IMR-90 (cell line): ENCODE results near the gene CYS1. TPM values are rescaled to one million over a fixed set of nuclear protein-coding genes. Genes with fewer than 3 reads are reported as not detected.

Experiments used
- ATAC-seq: fragments of 200-7000 bp; cut with Tn5 transposase; 2 replicates; pipeline ENCODE4 v1.9.1; 2020; ENCODE audit warnings: low read depth, mild to moderate bottlenecking, moderate library complexity
- BruUV-seq: library from RNA; stranded (reverse); fragments of 400-500 nt; replicated peaks from 2 replicates; lab custom pipeline; 2021; lab: Mats Ljungman, UMichigan
- CTCF ChIA-PET: fragments of 300-600 bp; formaldehyde crosslinking; extraction: SDS; loops from one replicate; lab custom pipeline; 2021; ENCODE audit warnings: antibody characterized with exemption; lab: Yijun Ruan, JAX
- POLR2A ChIA-PET: fragments of 300-600 bp; sonication (Branson Sonifier 250); formaldehyde crosslinking; loops from one replicate; lab custom pipeline; 2022; ENCODE audit warnings: antibody characterized with exemption; ENCODE audit not compliant: unreplicated experiment; lab: Charles Lee
- DNase-seq: peaks from one replicate; pipeline ENCODE4 v3.0.0; 2013
- H2AFZ ChIP-seq: replicated peaks from 2 replicates; pipeline ENCODE3; 2013; ENCODE audit warnings: low read length, mild to moderate bottlenecking; ENCODE audit not compliant: poor library complexity
- H2AK5ac ChIP-seq: 2 replicates; pipeline ENCODE4 v1.6.1; 2013; ENCODE audit warnings: low read depth, low read length, inconsistent platforms
- H2AK9ac ChIP-seq: replicated peaks from 2 replicates; pipeline ENCODE3; 2013; ENCODE audit warnings: mild to moderate bottlenecking, low read depth, low read length, moderate library complexity; ENCODE audit not compliant: poor library complexity
- H2BK120ac ChIP-seq: 2 replicates; pipeline ENCODE4 v1.6.1; 2013; ENCODE audit warnings: low read depth, low read length, inconsistent platforms
- H2BK15ac ChIP-seq: 3 replicates; pipeline ENCODE4 v1.6.1; 2013; ENCODE audit warnings: low read depth, low read length, inconsistent platforms
- H2BK20ac ChIP-seq: 2 replicates; pipeline ENCODE4 v1.6.1; 2013; ENCODE audit warnings: low read depth, mild to moderate bottlenecking, inconsistent platforms, low read length, moderate library complexity
- H2BK5ac ChIP-seq: 2 replicates; pipeline ENCODE4 v1.6.1; 2013; ENCODE audit warnings: mild to moderate bottlenecking, low read depth, low read length, inconsistent platforms; ENCODE audit not compliant: poor library complexity, severe bottlenecking
- H3K14ac ChIP-seq: replicated peaks from 2 replicates; pipeline ENCODE4 v1.6.1; 2013; ENCODE audit warnings: low read depth, low read length, inconsistent platforms
- H3K18ac ChIP-seq: 2 replicates; pipeline ENCODE4 v1.6.1; 2013; ENCODE audit warnings: low read depth, low read length, control low read depth
- H3K23ac ChIP-seq: 2 replicates; pipeline ENCODE4 v1.6.1; 2013; ENCODE audit warnings: low read depth, low read length, inconsistent platforms
- H3K27ac ChIP-seq: 2 replicates; pipeline ENCODE4 v1.5.1; 2013; ENCODE audit warnings: mild to moderate bottlenecking, control low read depth, low read length; ENCODE audit not compliant: insufficient read depth
- H3K27me3 ChIP-seq: 2 replicates; pipeline ENCODE4 v1.6.1; 2013; ENCODE audit warnings: low read length; ENCODE audit not compliant: control insufficient read depth, insufficient read depth
- H3K36me3 ChIP-seq: 2 replicates; pipeline ENCODE4 v1.6.1; 2013; ENCODE audit warnings: low read length, mixed read lengths; ENCODE audit not compliant: control insufficient read depth, insufficient read depth
- H3K4ac ChIP-seq: 2 replicates; pipeline ENCODE4 v1.6.1; 2013; ENCODE audit warnings: low read depth, low read length, inconsistent platforms
- H3K4me1 ChIP-seq: 2 replicates; pipeline ENCODE4 v1.6.1; 2013; ENCODE audit warnings: low read length, mixed read lengths; ENCODE audit not compliant: control insufficient read depth, insufficient read depth
- H3K4me2 ChIP-seq: 2 replicates; pipeline ENCODE4 v1.6.1; 2013; ENCODE audit warnings: low read depth, mild to moderate bottlenecking, control low read depth, low read length, moderate library complexity
- H3K4me3 ChIP-seq: 2 replicates; pipeline ENCODE4 v1.5.1; 2013; ENCODE audit warnings: low read depth, mild to moderate bottlenecking, control low read depth, low read length, moderate library complexity; ENCODE audit not compliant: insufficient read depth
- H3K56ac ChIP-seq: 2 replicates; pipeline ENCODE4 v1.6.1; 2013; ENCODE audit warnings: low read length, inconsistent platforms; ENCODE audit not compliant: insufficient read depth; ENCODE audit errors: extremely low read depth
- H3K79me1 ChIP-seq, 2 experiments: 2 replicates each; pipeline ENCODE4 v1.6.1; 2013; ENCODE audit warnings: low read length in 2 of 2, inconsistent platforms in 1 of 2, low read depth in 1 of 2
- H3K9ac ChIP-seq: 2 replicates; pipeline ENCODE4 v1.6.1; 2013; ENCODE audit warnings: low read depth, low read length, control low read depth
- H3K9me1 ChIP-seq: 2 replicates; pipeline ENCODE4 v1.6.1; 2013; ENCODE audit warnings: low read length, inconsistent platforms; ENCODE audit not compliant: insufficient read depth
- H3K9me3 ChIP-seq: 2 replicates; pipeline ENCODE4 v1.6.1; 2013; ENCODE audit warnings: low read length; ENCODE audit not compliant: control insufficient read depth, insufficient read depth
- H4K20me1 ChIP-seq: 2 replicates; pipeline ENCODE4 v1.6.1; 2013; ENCODE audit warnings: low read length, inconsistent platforms; ENCODE audit not compliant: insufficient read depth
- H4K5ac ChIP-seq: 2 replicates; pipeline ENCODE4 v1.6.1; 2013; ENCODE audit warnings: mild to moderate bottlenecking, low read depth, low read length, control low read depth
- H4K8ac ChIP-seq, 2 experiments: 2 replicates each; pipeline ENCODE4 v1.6.1; 2013; ENCODE audit warnings: low read depth in 2 of 2, low read length in 2 of 2, control low read depth in 1 of 2, inconsistent platforms in 1 of 2
- H4K91ac ChIP-seq: 2 replicates; pipeline ENCODE4 v1.6.1; 2013; ENCODE audit warnings: low read depth, low read length, inconsistent platforms; ENCODE audit not compliant: insufficient read depth
- BHLHE40 ChIP-seq: fragments of 150-350 bp; IDR thresholded peaks from 2 replicates; pipeline ENCODE4 v1.6.1; 2016; ENCODE audit warnings: mild to moderate bottlenecking, low read depth, low read length
- CEBPB ChIP-seq: IDR thresholded peaks from 2 replicates; pipeline ENCODE4 v1.6.1; 2012; ENCODE audit warnings: low read depth, low read length, improper control_type of control experiment
- CHD1 ChIP-seq: IDR thresholded peaks from 2 replicates; pipeline ENCODE4 v1.6.1; 2012; ENCODE audit warnings: low read depth, low read length, improper control_type of control experiment
- ELK1 ChIP-seq: fragments of 150-350 bp; IDR thresholded peaks from 2 replicates; pipeline ENCODE4 v1.6.1; 2016; ENCODE audit warnings: low read depth, mild to moderate bottlenecking, low read length, moderate library complexity, borderline replicate concordance
- FOS ChIP-seq: fragments of 150-350 bp; IDR thresholded peaks from 2 replicates; pipeline ENCODE4 v1.6.1; 2016; ENCODE audit warnings: low read depth, low read length
- MAFK ChIP-seq: IDR thresholded peaks from 2 replicates; pipeline ENCODE4 v1.6.1; 2012; ENCODE audit warnings: low read depth, low read length, improper control_type of control experiment
- MAZ ChIP-seq: IDR thresholded peaks from 2 replicates; pipeline ENCODE4 v1.6.1; 2012; ENCODE audit warnings: low read depth, mild to moderate bottlenecking, low read length, improper control_type of control experiment, moderate library complexity, borderline replicate concordance
- MXI1 ChIP-seq: IDR thresholded peaks from 2 replicates; pipeline ENCODE4 v1.6.1; 2012; ENCODE audit warnings: low read depth, mild to moderate bottlenecking, low read length, moderate library complexity, borderline replicate concordance
- NFE2L2 ChIP-seq: fragments of 150-350 bp; IDR thresholded peaks from 2 replicates; pipeline ENCODE4 v1.6.1; 2016; ENCODE audit warnings: low read depth, mild to moderate bottlenecking, low read length
- POLR2A ChIP-seq: IDR thresholded peaks from 2 replicates; pipeline ENCODE4 v1.6.1; 2012; ENCODE audit warnings: mild to moderate bottlenecking, low read depth, low read length
- RAD21 ChIP-seq: IDR thresholded peaks from 2 replicates; pipeline ENCODE4 v1.6.1; 2012; ENCODE audit warnings: low read length, improper control_type of control experiment
- RCOR1 ChIP-seq: IDR thresholded peaks from 2 replicates; pipeline ENCODE4 v1.6.1; 2012; ENCODE audit warnings: mild to moderate bottlenecking, low read length, improper control_type of control experiment; ENCODE audit not compliant: insufficient replicate concordance
- RFX5 ChIP-seq: IDR thresholded peaks from 2 replicates; pipeline ENCODE4 v1.8.0; 2012; ENCODE audit warnings: low read depth, mild to moderate bottlenecking, low read length, moderate library complexity
- SMC3 ChIP-seq: fragments of 150-350 bp; IDR thresholded peaks from 2 replicates; pipeline ENCODE4 v1.6.1; 2016; ENCODE audit warnings: low read depth, mild to moderate bottlenecking, antibody characterized with exemption, low read length, moderate library complexity
- WGBS, 2 experiments: methylation state at CpG; one replicate each; pipeline versions ENCODE4 v1.1.5 to v1.1.7; 2013; ENCODE audit warnings: missing lambda C conversion rate in 2 of 2; ENCODE audit not compliant: insufficient read length in 1 of 2; ENCODE audit errors: extremely low coverage in 2 of 2; 5-methylcytosine and 5-hydroxymethylcytosine counted together
- dilution Hi-C: fragments of 300-500 bp; cut with HindIII; formaldehyde crosslinking; loops from one replicate; pipeline ENCODE4 v1.14.3; 2018; ENCODE audit warnings: low sequenced_read_pairs; ENCODE audit not compliant: unreplicated experiment
- in situ Hi-C: fragments of 300-500 bp; cut with MboI; formaldehyde crosslinking; loops from 3 replicates; pipeline ENCODE4 v1.14.3; 2019; ENCODE audit warnings: low sequenced_read_pairs, inconsistent platforms, mixed read lengths
- intact Hi-C: fragments of 100-400 bp; cut with micrococcal nuclease; formaldehyde crosslinking; loops from 2 replicates; pipeline ENCODE4 v1.10.0; 2022
- polyA plus RNA-seq, 3 experiments: library from polyadenylated mRNA; depleted of rRNA; stranded (reverse); fragments of >200 nt; gene quantifications; 2 replicates each; pipeline ENCODE4 v1.2.3, GENCODE V29; 2012; ENCODE audit warnings: low replicate concordance in 1 of 3
- total RNA-seq: library from RNA; depleted of rRNA; stranded (reverse); fragments of >200 nt; gene quantifications from 2 replicates; pipeline ENCODE4 v1.2.3, GENCODE V29; 2012
- TF ChIP-seq, protein P1 (sequence below): conservative IDR thresholded peaks from 2 replicates; pipeline ENCODE4 v1.5.1; 2012; ENCODE audit warnings: mild to moderate bottlenecking, low read depth, low read length, improper control_type of control experiment
- TF ChIP-seq, protein P2 (sequence below): fragments of 150-350 bp; IDR thresholded peaks from 2 replicates; pipeline ENCODE4 v1.6.1; 2017; ENCODE audit warnings: mild to moderate bottlenecking, antibody characterized with exemption, low read length, low read depth

The CYS1 gene
- total and polyA plus RNA-seq, 2 of the 4 experiments (the other 2 are of a cell fraction) = under 0.01 to 0.12 TPM

GRCh38 chr2:10016802-10017258 is 63.4 kb downstream of the CYS1 start:
- Histone ChIP-seq H3K4me3 (no peak overlapping the region), H3K9me3 (peaks cover 5% of the 10 kb centered on the region), H2BK20ac (no peak overlapping the region), H3K4me2 (no peak overlapping the region), H3K79me1 (no peaks in the 10 kb centered on the region), H3K23ac (no peak overlapping the region), H2AK9ac (no peak overlapping the region), H2BK15ac (no peak overlapping the region), H3K4ac (no peak overlapping the region), H3K9me1 (0 out of 2 replicates have a peak, but pooled peaks cover 6% of the 10 kb centered on the region), H3K27ac (no peak overlapping the region), H2AK5ac (no peak overlapping the region), H4K20me1 (no peaks in the 10 kb centered on the region), H4K8ac (no peak overlapping the region), H2BK5ac (no peak overlapping the region), H2BK120ac (no peak overlapping the region), H4K91ac (no peak overlapping the region), H3K27me3 (peaks cover 7% of the 10 kb centered on the region; the same call in 1 of the 2 replicates), H3K4me1 (peaks cover 2% of the 10 kb centered on the region; the same call in 1 of the 2 replicates), H2AFZ (no peak overlapping the region), H3K9ac (no peak overlapping the region), H3K14ac (no peak overlapping the region), H3K56ac (no peak overlapping the region), H4K5ac (no peak overlapping the region), H3K36me3 (no peaks in the 10 kb centered on the region), H3K18ac (no peak overlapping the region)
- TF ChIP-seq MAFK (no peak), FOS (no peak), ELK1 (no peak), RFX5 (no peak), MXI1 (no peak), CHD1 (no peak), BHLHE40 (no peak), RAD21 (no peak), POLR2A (no peak), RCOR1 (no peak), CEBPB (no peak), MAZ (no peak), SMC3 (no peak), NFE2L2 (no peak)
- TF ChIP-seq, protein P1, sequence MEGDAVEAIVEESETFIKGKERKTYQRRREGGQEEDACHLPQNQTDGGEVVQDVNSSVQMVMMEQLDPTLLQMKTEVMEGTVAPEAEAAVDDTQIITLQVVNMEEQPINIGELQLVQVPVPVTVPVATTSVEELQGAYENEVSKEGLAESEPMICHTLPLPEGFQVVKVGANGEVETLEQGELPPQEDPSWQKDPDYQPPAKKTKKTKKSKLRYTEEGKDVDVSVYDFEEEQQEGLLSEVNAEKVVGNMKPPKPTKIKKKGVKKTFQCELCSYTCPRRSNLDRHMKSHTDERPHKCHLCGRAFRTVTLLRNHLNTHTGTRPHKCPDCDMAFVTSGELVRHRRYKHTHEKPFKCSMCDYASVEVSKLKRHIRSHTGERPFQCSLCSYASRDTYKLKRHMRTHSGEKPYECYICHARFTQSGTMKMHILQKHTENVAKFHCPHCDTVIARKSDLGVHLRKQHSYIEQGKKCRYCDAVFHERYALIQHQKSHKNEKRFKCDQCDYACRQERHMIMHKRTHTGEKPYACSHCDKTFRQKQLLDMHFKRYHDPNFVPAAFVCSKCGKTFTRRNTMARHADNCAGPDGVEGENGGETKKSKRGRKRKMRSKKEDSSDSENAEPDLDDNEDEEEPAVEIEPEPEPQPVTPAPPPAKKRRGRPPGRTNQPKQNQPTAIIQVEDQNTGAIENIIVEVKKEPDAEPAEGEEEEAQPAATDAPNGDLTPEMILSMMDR = no peak
- TF ChIP-seq, protein P2, sequence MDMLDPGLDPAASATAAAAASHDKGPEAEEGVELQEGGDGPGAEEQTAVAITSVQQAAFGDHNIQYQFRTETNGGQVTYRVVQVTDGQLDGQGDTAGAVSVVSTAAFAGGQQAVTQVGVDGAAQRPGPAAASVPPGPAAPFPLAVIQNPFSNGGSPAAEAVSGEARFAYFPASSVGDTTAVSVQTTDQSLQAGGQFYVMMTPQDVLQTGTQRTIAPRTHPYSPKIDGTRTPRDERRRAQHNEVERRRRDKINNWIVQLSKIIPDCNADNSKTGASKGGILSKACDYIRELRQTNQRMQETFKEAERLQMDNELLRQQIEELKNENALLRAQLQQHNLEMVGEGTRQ = no peak
- WGBS, 2 experiments = 88% methylated on average over 4 of the region's 8 CpGs; no CpG with 5 or more reads in 1 of the 2 experiments
- DNase-seq (no peak), ATAC-seq (no peak)
- no TSS peak for BruUV-seq
- in situ Hi-C loops (no loop called here), dilution Hi-C loops (no loop called here), intact Hi-C loops (no loop called here)
- ChIA-PET CTCF (no interaction called here), POLR2A (no interaction called here)
